ENCODE results near the gene COPZ1. TPM values are rescaled to one million over a fixed set of nuclear protein-coding genes. Genes with fewer than 3 reads are reported as not detected.

Gene COPZ1
- total and polyA plus RNA-seq, 2 donors (not counting 1 experiment from before 2014, with no cell fraction given), result 97.9 to 305 TPM

DNA sequence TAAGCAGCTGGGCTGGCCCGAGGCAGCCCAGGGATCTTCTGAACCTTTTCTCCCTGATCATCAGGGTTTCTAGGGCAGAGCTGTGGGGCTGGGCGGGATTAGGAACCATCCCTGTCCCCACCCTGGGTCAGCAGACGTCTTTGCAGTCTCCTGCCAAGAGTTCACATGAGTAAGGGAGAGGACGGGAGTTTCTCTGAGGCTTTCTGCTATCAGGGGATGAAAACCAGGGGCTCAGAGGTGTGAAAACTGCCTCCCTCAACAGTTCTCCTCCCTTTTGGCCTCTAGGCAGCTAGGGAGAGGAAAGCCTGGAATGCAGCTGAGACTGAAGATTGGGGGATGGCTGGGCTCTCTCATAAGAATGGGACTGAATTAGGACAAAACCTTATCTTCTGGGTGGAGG, 51.7 kb downstream of the COPZ1 start:
- no peak for DNase-seq (ENCODE audit: low read depth in 2 of 2)
- H2AFZ ChIP-seq (ENCODE audit: low read length), result no peak overlapping the region
- no peak overlapping the region for H3K4me3 ChIP-seq (replicated peaks in 1 of 4; ENCODE audit: control extremely low read depth in 1 of 4, insufficient read depth in 1 of 4, low read depth in 3 of 4, low read length in 4 of 4)
- H3K27ac ChIP-seq (ENCODE audit: insufficient read depth, low read length), result no peak overlapping the region
- no peak overlapping the region for H3K4me2 ChIP-seq (ENCODE audit: extremely low read depth, insufficient read depth, low read length)
- H3K36me3 ChIP-seq (ENCODE audit: control insufficient read depth, insufficient read depth, low read length), result no peaks in the 10 kb centered on the region
- H3K9me3 ChIP-seq (ENCODE audit: control insufficient read depth, insufficient read depth, low read depth, low read length), result no peaks in the 10 kb centered on the region
- H3K27me3 ChIP-seq (ENCODE audit: control insufficient read depth, insufficient read depth, low read length), result no peaks in the 10 kb centered on the region
- TF ChIP-seq, protein P1, sequence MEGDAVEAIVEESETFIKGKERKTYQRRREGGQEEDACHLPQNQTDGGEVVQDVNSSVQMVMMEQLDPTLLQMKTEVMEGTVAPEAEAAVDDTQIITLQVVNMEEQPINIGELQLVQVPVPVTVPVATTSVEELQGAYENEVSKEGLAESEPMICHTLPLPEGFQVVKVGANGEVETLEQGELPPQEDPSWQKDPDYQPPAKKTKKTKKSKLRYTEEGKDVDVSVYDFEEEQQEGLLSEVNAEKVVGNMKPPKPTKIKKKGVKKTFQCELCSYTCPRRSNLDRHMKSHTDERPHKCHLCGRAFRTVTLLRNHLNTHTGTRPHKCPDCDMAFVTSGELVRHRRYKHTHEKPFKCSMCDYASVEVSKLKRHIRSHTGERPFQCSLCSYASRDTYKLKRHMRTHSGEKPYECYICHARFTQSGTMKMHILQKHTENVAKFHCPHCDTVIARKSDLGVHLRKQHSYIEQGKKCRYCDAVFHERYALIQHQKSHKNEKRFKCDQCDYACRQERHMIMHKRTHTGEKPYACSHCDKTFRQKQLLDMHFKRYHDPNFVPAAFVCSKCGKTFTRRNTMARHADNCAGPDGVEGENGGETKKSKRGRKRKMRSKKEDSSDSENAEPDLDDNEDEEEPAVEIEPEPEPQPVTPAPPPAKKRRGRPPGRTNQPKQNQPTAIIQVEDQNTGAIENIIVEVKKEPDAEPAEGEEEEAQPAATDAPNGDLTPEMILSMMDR (conservative IDR thresholded peaks at IDR 0.05 in 1 of 2, IDR thresholded peaks at IDR 0.05 in 1 of 2; ENCODE audit: low read depth in 1 of 2, low read length in 2 of 2), result no peak
- no peak for TF ChIP-seq EZH2 (IDR thresholded peaks at IDR 0.05; ENCODE audit: low read length, missing control alignments)
- H4K20me1 ChIP-seq (ENCODE audit: control insufficient read depth, extremely low read depth, insufficient read depth, low read length), result no peaks in the 10 kb centered on the region
- no peak overlapping the region for H3K9ac ChIP-seq (ENCODE audit: insufficient read depth, low read length)
- H3K79me2 ChIP-seq (ENCODE audit: control insufficient read depth, insufficient read depth, low read length), result no peaks in the 10 kb centered on the region
- H3K4me1 ChIP-seq (ENCODE audit: control insufficient read depth, extremely low read depth, insufficient read depth, low read length), result peaks cover 9% of the 10 kb centered on the region

DNA sequence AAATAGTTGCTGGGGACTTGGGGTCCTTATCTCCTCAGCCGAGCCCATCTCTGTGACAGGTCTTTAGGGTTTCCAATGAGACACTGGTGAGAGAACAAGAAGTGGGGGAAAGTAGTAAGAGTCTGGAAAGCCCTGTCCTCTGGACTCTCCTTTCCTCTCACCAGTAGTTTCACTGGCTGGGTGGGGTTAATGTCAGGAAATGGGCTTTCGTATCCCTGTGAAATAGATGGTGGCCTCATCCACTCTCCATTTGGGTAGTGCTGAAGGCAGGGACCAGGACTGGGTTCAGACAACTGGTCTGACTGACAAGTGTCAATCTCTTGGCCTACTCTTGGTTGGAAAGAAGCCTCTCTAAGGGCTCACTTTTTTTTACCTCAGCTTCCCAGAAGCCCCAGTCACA, 52.1 kb downstream of the COPZ1 start:
- Histone ChIP-seq H3K4me3 (replicated peaks in 1 of 4; ENCODE audit: control extremely low read depth in 1 of 4, insufficient read depth in 1 of 4, low read depth in 3 of 4, low read length in 4 of 4) (no peak overlapping the region), H3K36me3 (ENCODE audit: control insufficient read depth, insufficient read depth, low read length) (no peaks in the 10 kb centered on the region), H3K9me3 (ENCODE audit: control insufficient read depth, insufficient read depth, low read depth, low read length) (no peaks in the 10 kb centered on the region), H4K20me1 (ENCODE audit: control insufficient read depth, extremely low read depth, insufficient read depth, low read length) (no peaks in the 10 kb centered on the region), H2AFZ (ENCODE audit: low read length) (no peak overlapping the region), H3K79me2 (ENCODE audit: control insufficient read depth, insufficient read depth, low read length) (no peaks in the 10 kb centered on the region), H3K4me1 (ENCODE audit: control insufficient read depth, extremely low read depth, insufficient read depth, low read length) (peaks cover 5% of the 10 kb centered on the region), H3K27me3 (ENCODE audit: control insufficient read depth, insufficient read depth, low read length) (no peaks in the 10 kb centered on the region), H3K27ac (ENCODE audit: insufficient read depth, low read length) (no peak overlapping the region), H3K9ac (ENCODE audit: insufficient read depth, low read length) (no peak overlapping the region), H3K4me2 (ENCODE audit: extremely low read depth, insufficient read depth, low read length) (no peak overlapping the region)
- no peak for TF ChIP-seq EZH2 (IDR thresholded peaks at IDR 0.05; ENCODE audit: low read length, missing control alignments)
- no peak for DNase-seq (ENCODE audit: low read depth in 2 of 2)

DNA sequence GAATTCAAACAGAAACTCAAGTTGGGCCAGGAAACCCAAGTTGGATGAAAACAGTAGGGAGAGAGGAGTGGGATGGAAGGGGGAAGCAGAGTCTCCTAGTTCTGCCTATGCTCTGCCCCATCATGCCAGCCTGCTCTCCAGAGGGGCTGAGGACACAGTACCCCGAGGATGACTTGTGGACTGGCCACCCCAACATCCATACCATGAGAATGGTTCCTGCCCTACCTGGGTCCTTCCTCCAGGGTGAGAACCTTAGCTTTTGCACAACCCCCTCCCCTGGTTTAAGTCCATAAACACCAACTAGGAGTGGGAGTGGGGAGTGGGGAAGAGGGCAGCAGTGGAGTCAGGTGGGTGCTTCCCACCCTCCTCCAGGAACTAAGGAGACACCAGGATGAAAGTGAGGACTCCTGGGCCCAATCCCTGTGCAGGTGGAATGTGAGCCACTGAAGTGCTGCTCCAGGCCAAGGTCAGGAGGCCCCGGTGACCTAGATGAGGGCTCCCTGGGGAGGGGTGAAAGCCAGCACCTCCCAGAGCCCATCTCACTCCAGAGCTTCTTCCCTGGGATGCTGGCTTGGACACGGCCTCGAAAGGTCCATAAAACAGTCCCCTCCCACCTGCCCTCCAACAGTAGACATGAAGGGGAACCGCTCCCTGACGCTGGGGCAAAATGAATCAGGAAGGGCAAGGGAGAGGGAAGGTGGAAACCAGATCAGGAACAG, 53.0 kb downstream of the COPZ1 start:
- Histone ChIP-seq H4K20me1 (ENCODE audit: control insufficient read depth, extremely low read depth, insufficient read depth, low read length) (no peaks in the 10 kb centered on the region), H2AFZ (ENCODE audit: low read length) (no peak overlapping the region), H3K36me3 (ENCODE audit: control insufficient read depth, insufficient read depth, low read length) (no peaks in the 10 kb centered on the region), H3K27ac (ENCODE audit: insufficient read depth, low read length) (no peak overlapping the region), H3K9me3 (ENCODE audit: control insufficient read depth, insufficient read depth, low read depth, low read length) (no peaks in the 10 kb centered on the region), H3K4me3 (replicated peaks in 1 of 4; ENCODE audit: control extremely low read depth in 1 of 4, insufficient read depth in 1 of 4, low read depth in 3 of 4, low read length in 4 of 4) (peak overlapping the region in 1 of 4 experiments; percentile 61), H3K9ac (ENCODE audit: insufficient read depth, low read length) (no peak overlapping the region), H3K4me2 (ENCODE audit: extremely low read depth, insufficient read depth, low read length) (peak overlapping the region; percentile 73), H3K27me3 (ENCODE audit: control insufficient read depth, insufficient read depth, low read length) (no peaks in the 10 kb centered on the region), H3K79me2 (ENCODE audit: control insufficient read depth, insufficient read depth, low read length) (no peaks in the 10 kb centered on the region), H3K4me1 (ENCODE audit: control insufficient read depth, extremely low read depth, insufficient read depth, low read length) (peaks cover 4% of the 10 kb centered on the region)
- TF ChIP-seq, protein P1 (conservative IDR thresholded peaks at IDR 0.05 in 1 of 2, IDR thresholded peaks at IDR 0.05 in 1 of 2; ENCODE audit: low read depth in 1 of 2, low read length in 2 of 2), result no peak
- TF ChIP-seq EZH2 (IDR thresholded peaks at IDR 0.05; ENCODE audit: low read length, missing control alignments), result no peak
- DNase-seq (ENCODE audit: low read depth in 2 of 2), result no peak
